HG03354 (cell line): ENCODE results near the gene SLC48A1.

ENCODE experiments used
- ATAC-seq: cut with Tn5 transposase; IDR thresholded peaks from one replicate; pipeline ENCODE4 v1.9.1; 2021; ENCODE audit warnings: mild to moderate bottlenecking; ENCODE audit not compliant: unreplicated experiment, poor library complexity, severe bottlenecking

Gene SLC48A1

GRCh38 chr12:47787596-47788319, 14.7 kb downstream of the SLC48A1 start:
- no peak for ATAC-seq

DNA sequence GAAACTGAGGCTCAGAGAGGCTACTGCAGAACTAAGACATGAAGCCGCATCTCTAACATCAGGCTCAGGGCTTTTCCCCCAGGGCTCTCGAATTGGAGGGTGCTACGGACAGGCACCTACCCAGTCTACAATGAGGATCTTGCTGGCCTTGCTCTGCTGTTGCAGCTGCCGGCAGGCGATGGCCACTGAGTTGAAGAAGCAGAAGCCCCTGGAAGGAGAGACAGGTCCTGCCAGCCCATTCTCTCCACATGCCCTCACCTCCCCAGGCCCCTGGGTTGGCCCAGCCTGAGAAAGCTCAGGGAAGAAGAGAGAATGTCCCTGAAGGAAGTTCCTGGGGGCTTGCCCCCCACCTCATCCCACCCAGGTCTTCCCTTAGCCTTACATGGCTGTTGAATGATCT, 16.1 kb downstream of the SLC48A1 start:
- ATAC-seq = no peak

DNA sequence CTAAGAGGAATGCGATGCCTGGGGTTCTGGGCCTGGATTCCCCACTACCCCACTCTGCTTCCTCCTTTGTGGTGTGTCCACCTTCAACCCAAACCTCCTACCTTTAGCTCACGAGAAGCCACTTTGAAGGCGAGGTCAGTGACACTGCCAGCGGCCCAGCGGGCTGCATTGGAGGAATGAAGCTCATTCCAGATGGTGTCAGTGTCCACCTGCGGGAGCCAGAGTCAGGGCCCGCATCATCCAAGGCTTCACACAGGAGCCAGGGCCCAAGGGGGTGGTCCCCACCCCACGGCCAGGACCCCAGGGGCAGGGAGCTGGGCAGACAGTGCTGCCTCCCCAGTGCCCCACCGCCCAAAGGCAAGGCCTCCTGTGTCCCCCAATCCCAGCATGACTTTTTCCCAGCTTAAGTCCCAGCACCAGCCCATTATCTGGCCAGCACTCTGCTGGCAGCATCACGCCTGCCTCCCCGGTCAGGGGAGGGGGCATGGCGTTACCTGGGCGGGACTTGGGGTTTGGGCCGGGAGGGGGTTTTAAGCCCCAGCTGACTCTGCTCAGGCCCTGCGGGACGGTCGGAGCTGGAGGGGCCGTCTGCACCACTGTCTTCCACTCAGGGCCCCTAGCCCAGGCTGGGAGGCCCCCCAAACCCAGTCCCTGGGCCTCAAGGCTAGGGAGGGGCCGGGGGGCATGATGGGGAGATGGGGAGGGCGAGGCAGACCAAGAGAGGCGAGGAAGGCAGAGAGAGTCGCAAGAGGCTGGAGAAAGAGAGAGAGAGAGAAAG, 16.9 kb downstream of the SLC48A1 start:
- no peak for ATAC-seq

GRCh38 chr12:47790676-47791350, 17.8 kb downstream of the SLC48A1 start:
- ATAC-seq = no peak

DNA sequence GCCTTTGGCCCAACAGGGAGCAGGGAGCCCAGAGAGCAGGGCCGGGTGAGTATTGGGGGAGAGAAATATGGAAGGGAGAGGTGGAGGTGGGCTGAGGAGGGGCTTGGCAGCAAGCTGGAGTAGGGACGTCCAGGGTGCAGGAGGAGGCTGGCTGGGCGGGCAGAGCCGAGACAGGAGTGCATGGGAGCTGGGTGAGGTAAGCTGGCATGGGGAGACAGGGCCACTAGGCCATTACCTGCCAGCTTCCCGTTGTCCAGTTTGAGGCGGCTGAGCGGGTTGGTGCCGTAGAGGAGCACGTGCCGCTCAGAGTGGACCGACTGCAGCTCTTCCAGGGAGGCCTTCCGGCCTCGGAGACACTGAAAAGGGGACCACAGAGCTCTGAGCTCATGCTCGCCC, 18.3 kb downstream of the SLC48A1 start:
- no peak for ATAC-seq

DNA sequence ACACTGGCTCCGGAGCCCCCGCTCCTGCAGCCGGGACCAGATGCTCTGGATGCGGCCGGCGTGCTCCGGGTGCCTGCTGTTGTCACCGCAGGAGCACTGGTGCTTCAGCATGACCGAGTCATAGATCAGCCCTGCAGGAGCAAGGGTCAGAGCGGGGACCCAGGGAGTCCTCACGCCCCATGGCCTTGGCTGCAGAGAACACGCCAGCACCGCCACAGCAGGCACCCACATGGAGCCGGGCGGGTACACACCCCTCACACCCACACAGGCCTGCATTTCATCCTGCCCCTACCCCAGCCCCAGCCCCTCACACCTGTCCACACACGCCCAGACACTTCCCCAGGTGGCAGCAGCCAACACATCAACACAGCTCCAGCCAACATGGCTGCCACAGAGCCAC, 18.8 kb downstream of the SLC48A1 start:
- no peak for ATAC-seq

DNA sequence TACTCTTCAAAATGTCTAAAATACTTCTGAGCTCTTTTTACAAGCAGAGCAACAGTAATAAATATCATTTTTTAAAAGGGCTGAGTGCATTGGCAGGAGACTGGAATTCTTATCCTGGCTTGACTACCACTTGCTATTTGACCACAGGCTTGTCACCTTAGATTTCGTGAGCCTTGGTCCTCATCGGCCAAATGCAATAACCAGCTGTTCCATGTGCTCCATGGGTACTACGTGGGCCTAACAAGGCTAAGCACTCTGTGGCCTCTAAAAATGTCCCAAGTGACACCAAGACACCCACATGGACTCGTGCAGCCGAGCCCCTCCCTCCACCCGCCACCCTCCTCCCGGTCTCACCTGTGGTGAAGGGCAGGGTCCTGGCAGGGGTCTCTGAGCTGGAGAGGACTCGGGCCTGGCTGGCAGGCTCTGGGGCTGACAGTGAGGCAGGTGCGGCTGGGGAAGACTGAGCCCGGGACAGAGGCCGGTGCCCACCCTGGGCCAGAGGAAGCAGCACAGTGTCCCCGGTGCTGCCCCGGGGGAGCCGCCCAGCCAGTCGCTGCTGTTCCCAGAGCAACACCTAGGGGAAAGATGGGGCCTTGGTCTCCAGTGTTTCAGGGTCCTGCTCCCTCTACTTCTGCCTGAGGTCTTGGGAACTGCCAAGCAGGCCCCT, 20.1 kb downstream of the SLC48A1 start:
- ATAC-seq = no peak

- ATAC-seq = no peak
Measured at GRCh38 chr12:47794679-47795078, 21.6 kb downstream of the SLC48A1 start.

- no peak for ATAC-seq
Measured at GRCh38 chr12:47795121-47795813, 22.2 kb downstream of the SLC48A1 start.

- ATAC-seq = no peak
Measured at GRCh38 chr12:47795814-47796411, 22.9 kb downstream of the SLC48A1 start.

DNA sequence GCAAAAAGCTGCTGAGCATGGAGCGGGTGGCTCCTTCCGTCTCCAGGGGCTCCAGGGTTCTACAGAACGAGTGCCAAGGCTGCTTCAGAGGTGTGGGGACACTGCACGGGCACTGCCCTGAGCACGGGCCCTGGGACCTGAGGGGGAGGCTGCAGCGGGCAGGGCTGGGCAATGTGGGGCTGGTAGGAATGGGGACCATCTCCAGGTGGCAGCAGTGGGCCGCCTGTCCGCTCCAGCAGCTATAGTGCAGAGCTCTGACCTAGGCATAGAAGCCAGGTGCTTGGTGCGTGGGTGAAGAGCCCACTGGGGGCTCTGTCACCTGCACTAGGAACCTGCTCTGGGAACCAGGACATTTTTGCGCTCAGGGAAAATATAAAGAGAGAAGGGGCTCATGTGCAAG, 24.4 kb downstream of the SLC48A1 start:
- no peak for ATAC-seq

- no peak for ATAC-seq
Measured at GRCh38 chr12:47798382-47798948, 25.4 kb downstream of the SLC48A1 start.

DNA sequence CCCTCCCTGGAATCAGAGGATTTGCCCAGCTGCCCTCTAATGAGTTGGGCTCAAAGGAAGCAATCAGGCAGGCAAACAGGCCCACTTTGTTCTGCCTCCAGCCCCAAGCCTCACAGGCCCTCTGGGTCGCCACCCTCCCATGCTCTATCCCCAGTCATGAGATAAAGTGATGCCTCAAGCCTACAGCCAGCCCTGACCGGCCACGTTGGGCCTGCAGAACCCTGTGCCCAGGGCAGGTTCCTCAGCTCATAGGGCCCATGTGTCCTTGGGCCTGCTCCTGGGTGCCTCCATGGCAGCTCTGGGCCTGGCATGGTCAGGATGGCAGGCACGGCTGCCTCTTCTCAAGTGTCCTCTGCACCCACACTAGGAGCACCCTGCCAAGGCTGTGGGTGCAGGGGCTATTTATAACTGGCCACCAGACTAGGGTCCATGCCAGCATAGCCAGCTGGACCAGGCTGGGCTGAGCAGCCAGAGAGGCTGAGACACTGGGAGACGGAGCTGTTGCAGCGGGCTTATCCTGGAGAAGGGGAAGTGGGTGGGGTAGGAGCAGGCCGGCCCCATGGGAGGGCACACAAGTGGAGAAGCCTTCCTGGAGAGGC, 26.4 kb downstream of the SLC48A1 start:
- ATAC-seq = no peak

GRCh38 chr12:47800582-47800981, 27.5 kb downstream of the SLC48A1 start:
- ATAC-seq = no peak

DNA sequence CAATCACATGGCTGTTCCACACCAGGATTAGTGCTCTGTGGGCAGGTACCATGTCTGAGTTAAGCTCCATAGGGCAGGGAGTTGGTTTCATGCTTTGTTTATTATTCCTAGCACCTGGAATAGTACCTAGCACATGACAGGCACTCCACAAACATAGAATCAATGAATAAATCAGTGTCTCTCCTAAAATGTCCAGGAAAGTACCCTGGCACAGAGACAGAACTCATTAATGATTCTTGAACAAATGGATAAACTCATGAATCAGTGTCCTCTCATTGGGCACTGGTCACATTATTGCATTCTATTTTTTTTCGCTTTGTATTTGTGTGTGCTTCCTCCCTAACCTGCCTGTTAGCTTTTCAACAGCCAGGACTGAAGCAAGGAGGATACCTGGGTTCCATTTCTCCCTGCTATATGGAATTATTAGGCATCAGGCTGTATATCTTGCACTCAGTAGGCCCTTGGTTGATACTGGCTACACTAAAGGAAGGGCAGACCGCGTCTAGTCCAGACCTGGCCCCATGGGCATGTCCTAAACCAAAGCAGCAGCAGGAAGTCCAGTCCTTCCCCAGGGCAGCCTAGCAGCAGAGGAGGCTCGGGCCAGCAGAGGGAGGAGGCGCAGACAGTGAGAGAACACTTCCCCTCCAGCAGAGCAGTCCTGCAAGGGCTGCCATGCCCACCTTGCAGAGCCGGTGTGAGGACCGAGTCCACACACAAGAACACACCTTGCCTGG, 28.3 kb downstream of the SLC48A1 start:
- no peak for ATAC-seq

- no peak for ATAC-seq
Measured at GRCh38 chr12:47801904-47802246, 28.8 kb downstream of the SLC48A1 start.

DNA sequence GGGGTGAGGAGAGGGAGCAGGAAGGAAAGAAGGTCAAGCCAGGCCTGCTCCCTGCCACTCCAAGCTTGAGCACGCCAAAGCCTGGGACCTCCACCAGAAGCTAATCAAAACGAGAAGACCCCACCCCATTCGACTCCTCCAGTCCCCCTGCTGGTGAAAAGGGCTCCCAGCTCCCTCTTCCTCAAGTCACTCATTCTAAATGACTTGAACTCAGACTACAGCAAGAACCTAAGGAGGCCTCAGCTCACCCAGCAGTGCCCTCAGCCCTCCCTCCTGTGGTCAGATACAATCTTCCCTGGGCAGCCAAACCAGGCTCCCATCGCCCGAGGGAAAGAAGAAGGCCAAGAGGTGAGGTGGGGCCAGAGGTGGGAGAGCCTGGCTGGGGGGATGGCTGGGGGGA, 29.3 kb downstream of the SLC48A1 start:
- no peak for ATAC-seq

DNA sequence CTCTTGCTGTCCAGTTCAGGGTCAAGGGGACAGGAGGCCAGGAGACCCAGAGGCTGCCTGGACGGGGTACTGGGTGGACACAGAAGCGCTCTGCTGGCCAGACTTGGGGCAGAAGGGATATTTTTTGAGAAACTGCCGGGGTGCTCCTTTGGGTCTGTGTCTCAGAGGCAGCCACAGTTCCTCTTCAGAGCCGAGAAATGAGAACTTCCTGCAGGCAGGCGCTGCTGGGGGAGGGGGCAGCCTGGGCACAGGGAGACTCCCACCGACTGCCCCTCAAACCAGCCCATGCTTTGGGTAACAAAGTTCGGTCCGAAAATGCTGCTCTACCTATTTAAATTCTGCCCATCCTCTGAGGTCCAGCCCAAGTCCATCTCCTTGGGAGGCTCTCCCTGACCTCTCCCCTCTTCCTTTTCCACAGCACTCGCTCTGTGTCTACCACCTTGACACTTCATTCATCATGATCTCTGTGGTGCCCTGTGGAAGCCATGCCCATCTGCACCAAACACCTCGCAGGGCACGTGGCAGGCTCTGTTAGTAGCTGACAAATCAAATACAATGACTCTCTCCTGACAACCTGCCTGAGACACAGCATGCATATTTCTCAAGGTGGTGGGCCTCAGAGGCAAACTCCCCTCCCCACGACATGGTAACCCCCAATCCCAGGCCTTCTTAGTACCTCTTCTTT, 30.3 kb downstream of the SLC48A1 start:
- no peak for ATAC-seq
